GF-D8 (cell line): ENCODE measurements around the gene NPM1.
"Not testable (repeated sequence)": the region's sequence is repeated elsewhere in the genome, so short reads cannot be mapped to it uniquely, and the experiment has no call there.

ENCODE experiments used
- DNase-seq: peaks from one replicate; lab custom pipeline; 2025; lab: John Stamatoyannopoulos, UW

NPM1 gene

GRCh38 chr5:171387345-171387969, at the start of gene NPM1:
Gene NPM1 (plus strand): TSS chr5:171387849. CDS start chr5:171387949, 100 bp downstream.
- peak; percentile 93 for DNase-seq

GRCh38 chr5:171340042-171340441, 47.6 kb upstream of the NPM1 start:
- no peak for DNase-seq

- DNase-seq: no peak
Measured at GRCh38 chr5:171340491-171340890, 47.2 kb upstream of the NPM1 start.

- DNase-seq: no peak
Measured at GRCh38 chr5:171342362-171343111, 45.1 kb upstream of the NPM1 start.

- no peak for DNase-seq
Measured at GRCh38 chr5:171344936-171345608, 42.6 kb upstream of the NPM1 start.

GRCh38 chr5:171351536-171352073, 36.0 kb upstream of the NPM1 start:
- no peak for DNase-seq

- no peak for DNase-seq
Measured at GRCh38 chr5:171355302-171355724, 32.3 kb upstream of the NPM1 start.

GRCh38 chr5:171357843-171358242, 29.8 kb upstream of the NPM1 start:
- DNase-seq: no peak

GRCh38 chr5:171361151-171361550, 26.5 kb upstream of the NPM1 start:
- DNase-seq: not testable (repeated sequence)

GRCh38 chr5:171363249-171363648, 24.4 kb upstream of the NPM1 start:
- not testable (repeated sequence) for DNase-seq

GRCh38 chr5:171363846-171364245, 23.8 kb upstream of the NPM1 start:
- DNase-seq: no peak

GRCh38 chr5:171365351-171365750, 22.3 kb upstream of the NPM1 start:
- no peak for DNase-seq

- no peak for DNase-seq
Measured at GRCh38 chr5:171366645-171367044, 21.0 kb upstream of the NPM1 start.

- DNase-seq: peak; percentile 51
Measured at GRCh38 chr5:171367424-171368370, 20.0 kb upstream of the NPM1 start.

- DNase-seq: no peak
Measured at GRCh38 chr5:171369056-171369455, 18.6 kb upstream of the NPM1 start.

- no peak for DNase-seq
Measured at GRCh38 chr5:171369898-171370297, 17.8 kb upstream of the NPM1 start.

- DNase-seq: not testable (repeated sequence)
Measured at GRCh38 chr5:171370881-171371280, 16.8 kb upstream of the NPM1 start.

- no peak for DNase-seq
Measured at GRCh38 chr5:171371326-171371725, 16.3 kb upstream of the NPM1 start.

GRCh38 chr5:171379961-171380360, 7.7 kb upstream of the NPM1 start:
- no peak for DNase-seq

GRCh38 chr5:171384416-171384815, 3.2 kb upstream of the NPM1 start:
- not testable (repeated sequence) for DNase-seq

- DNase-seq: not testable (repeated sequence)
Measured at GRCh38 chr5:171384999-171385398, 2.6 kb upstream of the NPM1 start.
